IPS-NIHi11 (cell line): ENCODE measurements around the gene CCL20.

Source experiments
- DNase-seq: peaks from one replicate; pipeline ENCODE4 v3.0.0; 2012; ENCODE audit warnings: mixed read lengths, low spot score

The CCL20 gene

GRCh38 chr2:227804975-227805374 lies 8.7 kb upstream of the CCL20 start:
- DNase-seq: no peak

GRCh38 chr2:227805578-227805977 lies 8.1 kb upstream of the CCL20 start:
- DNase-seq: no peak

- no peak for DNase-seq
Observed at GRCh38 chr2:227808936-227809335, 4.7 kb upstream of the CCL20 start.

DNA sequence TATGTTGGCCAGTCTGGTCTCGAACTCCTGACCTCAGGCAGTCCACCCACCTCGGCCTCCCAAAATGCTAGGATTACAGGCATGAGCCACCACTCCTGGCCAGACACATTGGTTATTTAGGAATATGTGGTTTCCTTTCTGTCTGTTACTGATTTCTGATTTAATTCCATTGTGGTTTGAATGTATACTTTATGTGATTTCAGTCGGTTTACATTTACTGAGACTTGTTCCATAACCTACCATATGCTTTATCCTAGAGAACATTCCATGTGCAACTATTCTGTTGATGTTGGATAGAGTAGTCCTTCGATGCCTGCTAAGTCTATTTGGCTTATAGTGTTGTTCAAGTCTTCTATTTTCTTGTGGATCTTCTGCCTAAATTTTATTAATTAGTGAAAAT lies 1.6 kb upstream of the CCL20 start:
- no peak for DNase-seq

DNA sequence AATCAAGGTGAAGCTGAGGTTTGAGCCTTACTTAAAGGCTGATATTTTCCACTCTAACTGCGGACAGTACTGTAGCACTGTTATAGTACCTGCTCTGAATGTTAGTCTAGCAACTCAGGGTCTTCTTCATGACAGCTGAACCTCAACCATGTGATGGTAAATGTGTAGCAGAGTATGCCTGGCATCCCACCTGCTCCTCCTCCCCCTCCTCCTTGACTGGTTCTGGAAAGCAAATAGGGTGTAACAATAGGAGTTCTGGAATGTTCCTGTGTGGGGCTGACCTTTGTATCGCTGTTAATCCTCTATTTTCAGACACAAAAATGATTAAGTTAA lies 447 bp upstream of the CCL20 start:
- no peak for DNase-seq

DNA sequence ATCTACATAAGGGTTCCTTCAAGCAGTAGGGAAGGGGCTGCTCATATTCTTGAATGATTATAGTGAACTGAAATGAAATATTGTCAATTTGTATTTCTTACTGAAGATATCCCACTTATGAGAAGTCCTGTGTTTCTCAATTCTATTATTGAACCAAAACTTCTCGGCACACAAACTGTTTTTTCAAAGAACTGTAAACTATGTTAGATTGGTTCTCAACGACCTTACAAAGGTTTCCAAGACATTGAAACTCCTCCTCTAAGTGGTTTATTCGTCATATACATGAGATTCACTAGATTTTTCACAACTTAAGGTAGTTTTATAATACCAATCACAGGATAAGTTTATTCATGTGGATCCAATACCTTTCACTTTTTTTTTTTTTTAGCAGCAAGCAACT lies 1.4 kb downstream of the CCL20 start:
- DNase-seq: no peak

- DNase-seq: no peak
Observed at GRCh38 chr2:227816507-227817294, 3.1 kb downstream of the CCL20 start.

DNA sequence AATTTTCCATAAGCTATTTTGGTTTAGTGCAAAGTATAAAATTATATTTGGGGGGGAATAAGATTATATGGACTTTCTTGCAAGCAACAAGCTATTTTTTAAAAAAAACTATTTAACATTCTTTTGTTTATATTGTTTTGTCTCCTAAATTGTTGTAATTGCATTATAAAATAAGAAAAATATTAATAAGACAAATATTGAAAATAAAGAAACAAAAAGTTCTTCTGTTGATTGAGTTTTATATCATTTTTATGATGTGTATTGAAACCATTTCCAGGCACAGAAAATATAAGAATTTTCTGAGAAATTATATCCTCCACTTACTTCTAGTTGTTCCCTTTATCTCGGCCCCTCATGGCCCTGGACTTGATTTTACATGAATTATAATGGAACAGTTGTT lies 3.7 kb downstream of the CCL20 start:
- DNase-seq: no peak

DNA sequence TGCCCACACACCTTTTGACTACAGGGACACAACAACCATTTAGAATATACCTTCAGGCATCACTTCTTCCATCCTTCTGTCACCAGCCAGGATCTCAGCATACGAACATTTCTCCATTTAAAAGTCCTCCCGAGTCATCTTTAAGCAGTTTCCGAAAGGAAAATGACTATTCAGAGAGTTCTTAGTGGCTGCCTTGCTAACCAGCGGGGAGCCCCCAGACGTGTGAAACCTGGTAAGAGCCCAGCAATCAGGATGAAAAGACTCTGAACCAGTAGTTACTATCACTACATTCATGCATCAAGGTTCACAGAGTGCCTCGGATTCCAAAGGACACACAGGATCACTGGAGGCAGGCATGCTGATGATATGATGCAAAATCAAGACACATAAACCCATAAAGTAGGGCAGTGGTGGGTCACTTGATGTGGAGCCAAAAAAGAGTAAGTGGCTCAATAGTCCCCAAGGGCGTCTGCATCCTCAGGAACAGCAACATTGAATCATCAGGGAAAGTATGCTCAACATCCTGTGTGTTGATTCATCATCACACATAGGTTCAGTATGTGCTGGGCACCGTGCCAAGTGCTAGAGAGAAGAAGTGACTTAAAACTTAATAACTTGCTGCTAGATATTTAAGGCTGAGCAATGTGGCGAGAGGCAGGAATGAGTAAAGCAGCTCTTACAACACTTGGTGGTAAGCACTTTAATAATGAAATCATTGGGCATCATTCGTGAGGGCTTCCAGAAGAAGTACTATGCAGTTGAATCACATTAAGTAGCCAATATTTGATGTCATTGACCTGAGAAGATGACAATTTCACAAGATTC lies 4.4 kb downstream of the CCL20 start:
- peak; percentile 47 for DNase-seq

DNA sequence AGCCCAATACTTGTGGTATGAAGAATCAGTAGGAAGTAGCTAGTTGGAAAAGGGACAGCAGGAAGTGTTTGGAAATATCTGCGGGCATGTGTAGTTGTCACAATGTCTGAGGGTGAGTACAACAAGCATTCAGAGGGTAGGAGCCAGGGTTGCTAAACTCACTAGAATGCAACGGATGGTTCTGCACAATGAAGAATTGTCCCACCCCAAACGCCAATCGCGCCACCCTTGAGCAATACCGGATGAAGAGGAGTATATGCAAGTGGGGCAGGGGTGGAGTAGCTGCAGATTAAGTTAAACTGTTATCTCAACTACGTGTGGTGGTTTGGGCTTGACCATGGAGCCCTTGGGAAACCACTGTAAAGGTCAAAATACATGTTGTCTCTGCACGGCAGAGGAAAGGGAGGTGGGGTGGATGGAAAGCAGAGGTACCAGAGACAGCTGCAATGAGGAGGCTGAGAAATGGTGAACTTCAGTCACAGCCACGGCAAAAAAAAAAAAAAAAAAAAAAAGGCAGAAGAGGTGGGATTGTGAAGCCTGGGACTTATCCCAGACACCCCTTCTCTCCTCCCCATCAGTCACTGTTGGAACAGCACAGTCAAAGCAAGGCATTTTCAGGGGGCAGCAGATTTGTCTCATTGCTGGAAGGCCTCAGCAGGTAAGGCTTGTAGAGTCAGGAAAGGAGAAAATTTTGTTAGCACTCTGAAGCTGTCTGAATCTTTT lies 5.2 kb downstream of the CCL20 start:
- no peak for DNase-seq

DNA sequence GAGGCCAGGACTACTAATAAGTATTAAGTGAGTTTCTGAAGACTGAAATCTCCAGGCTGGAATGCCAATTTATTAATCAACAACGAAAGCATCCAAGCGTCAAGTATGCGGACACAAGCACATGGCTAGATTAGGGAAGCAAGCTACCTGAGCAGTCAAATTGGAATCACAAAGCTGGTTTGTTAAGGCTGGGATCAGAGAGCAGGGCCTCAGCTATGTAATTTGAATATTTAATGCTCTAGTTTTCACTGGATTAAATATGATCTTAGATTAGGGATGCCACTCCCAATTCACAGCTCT lies 5.7 kb downstream of the CCL20 start:
- no peak for DNase-seq

DNA sequence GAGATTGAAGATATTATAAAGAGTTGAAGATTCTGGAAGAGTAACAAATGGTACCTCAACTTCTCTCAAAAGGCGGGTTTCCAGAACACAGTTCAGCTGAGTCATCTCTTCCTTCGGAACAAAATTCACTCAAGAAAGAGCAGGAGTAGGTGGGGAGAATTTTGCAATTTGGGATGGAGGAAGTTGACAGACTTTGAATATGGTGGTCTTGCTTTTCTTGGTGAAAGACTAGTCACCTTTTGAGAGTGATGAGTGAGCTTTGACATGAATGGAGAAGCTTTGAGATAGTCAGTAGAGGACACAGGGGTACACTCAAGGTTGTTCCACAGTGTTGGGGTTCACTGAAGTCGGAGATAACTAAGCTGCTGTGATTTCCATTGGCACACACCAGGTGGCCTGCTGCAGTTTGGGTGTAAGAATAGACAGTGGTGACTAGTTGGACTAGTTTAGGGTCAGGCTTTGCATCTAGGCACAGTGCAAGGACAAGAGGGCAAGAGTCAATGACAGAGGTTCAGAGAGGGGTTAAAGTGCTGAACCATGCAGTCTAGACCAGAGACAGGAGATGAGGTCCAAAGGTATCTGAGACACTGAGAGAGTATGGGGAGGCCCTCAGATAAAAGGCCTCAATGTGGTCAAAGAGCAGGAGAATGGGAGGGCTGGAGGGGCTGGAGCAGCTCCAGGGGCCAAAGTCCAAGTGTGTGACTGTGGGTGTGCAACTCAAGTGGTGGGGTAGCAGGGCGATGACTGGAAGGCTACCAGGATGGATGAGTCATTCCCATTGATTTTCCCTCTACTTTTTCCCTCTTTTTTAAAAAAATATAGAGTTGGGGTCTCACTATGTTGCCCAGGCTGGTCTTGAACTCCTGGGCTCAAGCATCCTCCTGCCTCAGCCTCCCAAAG lies 7.7 kb downstream of the CCL20 start:
- DNase-seq: no peak

DNA sequence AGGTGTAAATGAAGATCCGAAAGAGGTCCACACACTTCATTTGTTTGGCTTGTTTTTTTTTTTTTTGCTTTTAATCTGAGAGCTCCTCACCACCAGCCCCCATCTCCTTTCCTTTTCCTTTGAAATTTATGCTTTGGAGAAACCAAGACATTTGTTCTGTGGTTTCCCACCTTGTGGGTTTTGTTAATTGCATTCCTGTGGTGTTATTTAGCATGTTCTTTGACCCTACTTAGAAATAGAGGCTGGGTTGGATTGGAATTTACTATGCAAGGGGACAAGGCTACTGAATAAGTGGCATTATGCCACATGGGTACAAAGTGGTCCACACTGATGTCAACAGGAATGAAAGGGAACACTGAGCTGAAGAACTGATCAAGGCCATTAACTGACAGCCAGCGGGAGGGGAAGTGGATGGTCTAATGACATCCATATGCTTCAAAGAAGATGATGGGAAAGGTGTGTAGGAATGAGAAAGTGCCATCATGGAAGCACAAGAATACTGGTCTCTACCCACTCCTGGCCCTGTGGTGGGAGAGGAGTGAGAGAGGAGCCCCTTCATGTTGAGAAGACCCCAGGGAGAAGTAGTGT lies 8.9 kb downstream of the CCL20 start:
- DNase-seq: no peak

- no peak for DNase-seq
Observed at GRCh38 chr2:227823922-227824321, 10.3 kb downstream of the CCL20 start.

GRCh38 chr2:227824711-227825110 lies 11.1 kb downstream of the CCL20 start:
- DNase-seq: no peak

- DNase-seq: no peak
Observed at GRCh38 chr2:227826019-227826521, 12.4 kb downstream of the CCL20 start.

GRCh38 chr2:227826563-227826962 lies 12.9 kb downstream of the CCL20 start:
- DNase-seq: no peak

DNA sequence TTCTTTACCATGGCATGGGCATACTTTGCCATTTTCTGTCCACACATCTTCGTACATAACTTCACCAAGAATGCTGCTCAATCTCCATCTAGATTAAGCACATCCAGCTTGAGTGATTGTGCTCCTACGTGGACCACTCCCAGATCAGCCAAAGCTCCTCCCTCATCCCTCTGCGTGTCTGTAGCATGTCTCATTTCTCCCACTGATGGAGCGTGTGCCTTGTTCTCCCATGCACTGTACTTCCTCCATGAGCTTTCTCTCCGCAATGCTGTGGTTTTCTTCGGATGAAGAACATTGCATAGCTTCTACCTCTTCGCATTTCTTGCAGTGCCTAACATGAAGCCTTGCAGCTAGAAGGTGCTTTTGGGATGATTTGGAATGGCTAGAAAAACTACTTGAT lies 13.5 kb downstream of the CCL20 start:
- no peak for DNase-seq

DNA sequence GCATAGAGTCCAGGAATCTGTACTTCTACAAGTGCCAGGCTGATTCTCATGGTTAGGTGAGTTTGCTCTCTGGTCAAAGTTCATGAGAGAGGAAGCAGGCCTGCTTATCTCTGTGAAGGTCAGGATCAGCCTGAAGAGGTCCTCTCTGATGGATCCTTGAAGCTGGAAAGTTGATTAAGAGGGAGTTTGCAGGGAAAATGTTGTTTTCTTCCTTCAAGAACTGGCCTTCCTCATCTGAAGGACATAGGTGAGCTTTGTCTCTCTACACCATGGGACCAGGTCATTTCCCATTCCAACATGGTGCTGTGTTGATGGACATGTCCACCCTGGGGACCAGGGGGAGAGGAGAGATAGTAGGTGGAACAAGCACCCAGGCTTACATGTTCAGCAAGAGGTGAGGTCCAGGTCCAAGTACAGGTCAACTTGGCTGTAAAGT lies 14.9 kb downstream of the CCL20 start:
- DNase-seq: no peak

DNA sequence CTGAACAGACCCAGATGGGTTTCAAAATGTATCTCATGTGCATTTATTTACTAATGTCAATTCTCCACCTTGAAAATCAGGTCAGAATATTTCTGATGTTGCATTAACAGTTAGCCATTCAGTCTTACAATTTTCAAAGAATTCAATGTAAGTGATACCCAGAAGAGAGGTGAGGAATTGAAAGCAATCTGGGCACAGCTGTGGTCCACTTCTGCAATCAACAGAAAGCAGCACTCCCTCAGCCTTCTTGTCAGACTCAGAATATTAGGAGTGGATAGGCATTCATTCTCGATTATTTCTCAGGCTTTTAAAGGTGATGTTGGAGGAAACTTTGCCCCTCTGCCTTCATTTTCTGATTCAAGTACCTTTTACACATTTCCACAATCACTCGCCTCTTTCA lies 15.7 kb downstream of the CCL20 start:
- no peak for DNase-seq

DNA sequence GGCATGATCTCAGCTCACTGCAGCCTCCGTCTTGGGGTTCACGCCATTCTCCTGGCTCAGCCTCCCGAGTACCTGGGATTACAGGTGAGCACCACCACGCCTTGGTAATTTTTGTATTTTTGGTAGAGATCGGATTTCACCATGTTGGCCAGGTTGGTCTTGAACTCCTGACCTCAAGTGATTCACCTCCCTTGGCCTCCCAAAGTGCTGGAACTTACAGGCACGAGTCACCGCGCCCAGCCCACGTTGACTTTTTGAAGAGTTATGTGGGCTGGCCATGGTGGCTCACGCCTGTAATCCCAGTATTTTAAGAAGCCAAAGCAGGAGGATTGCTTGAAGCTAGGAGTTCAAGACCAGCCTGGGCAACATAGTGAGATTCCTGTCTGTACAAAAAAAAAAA lies 20.8 kb downstream of the CCL20 start:
- DNase-seq: no peak
